Suprapubic skin (tissue), 3 donors: ENCODE results near the gene AGTR1.

Source experiments
- EP300 ChIP-seq: sonication (generic); formaldehyde crosslinking; IDR thresholded peaks from one replicate; pipeline ENCODE4 v1.6.1; 2017; ENCODE audit warnings: antibody characterized with exemption
- TF ChIP-seq, protein P1 (sequence below), 2 donors: fragments of 200-600 bp in 1 of 2; fragments of 450-650 bp in 1 of 2; sonication (generic) in 1 of 2; IDR thresholded peaks; one replicate each; pipeline ENCODE4 v1.5.1; 2016 to 2019; ENCODE audit warnings: antibody characterized with exemption in 2 of 2, mild to moderate bottlenecking in 1 of 2, moderate library complexity in 1 of 2

DNA sequence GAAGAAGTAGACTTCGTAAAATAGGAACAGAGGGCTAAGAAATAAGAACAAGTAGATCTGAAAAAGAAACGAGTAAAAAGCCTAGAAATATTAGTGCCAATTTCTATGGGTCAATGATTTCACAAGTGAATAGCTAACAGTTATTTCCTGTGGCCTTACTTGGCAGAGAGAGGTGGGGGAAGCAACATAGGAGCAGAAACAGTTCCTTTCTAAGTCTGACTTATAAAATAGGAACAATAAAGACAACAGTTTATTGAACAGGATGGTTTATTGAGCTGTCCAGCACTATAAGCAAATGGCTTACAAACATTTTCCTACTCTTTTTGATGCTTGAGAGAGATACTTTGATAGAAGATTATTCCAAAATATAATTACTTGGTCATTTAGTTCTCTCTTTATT, 37.9 kb downstream of the AGTR1 start:
- TF ChIP-seq, protein P1, sequence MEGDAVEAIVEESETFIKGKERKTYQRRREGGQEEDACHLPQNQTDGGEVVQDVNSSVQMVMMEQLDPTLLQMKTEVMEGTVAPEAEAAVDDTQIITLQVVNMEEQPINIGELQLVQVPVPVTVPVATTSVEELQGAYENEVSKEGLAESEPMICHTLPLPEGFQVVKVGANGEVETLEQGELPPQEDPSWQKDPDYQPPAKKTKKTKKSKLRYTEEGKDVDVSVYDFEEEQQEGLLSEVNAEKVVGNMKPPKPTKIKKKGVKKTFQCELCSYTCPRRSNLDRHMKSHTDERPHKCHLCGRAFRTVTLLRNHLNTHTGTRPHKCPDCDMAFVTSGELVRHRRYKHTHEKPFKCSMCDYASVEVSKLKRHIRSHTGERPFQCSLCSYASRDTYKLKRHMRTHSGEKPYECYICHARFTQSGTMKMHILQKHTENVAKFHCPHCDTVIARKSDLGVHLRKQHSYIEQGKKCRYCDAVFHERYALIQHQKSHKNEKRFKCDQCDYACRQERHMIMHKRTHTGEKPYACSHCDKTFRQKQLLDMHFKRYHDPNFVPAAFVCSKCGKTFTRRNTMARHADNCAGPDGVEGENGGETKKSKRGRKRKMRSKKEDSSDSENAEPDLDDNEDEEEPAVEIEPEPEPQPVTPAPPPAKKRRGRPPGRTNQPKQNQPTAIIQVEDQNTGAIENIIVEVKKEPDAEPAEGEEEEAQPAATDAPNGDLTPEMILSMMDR (IDR thresholded peaks at IDR 0.05): no peak
- no peak for TF ChIP-seq EP300
